ENCODE measurements around the gene SDR42E2.

SDR42E2 gene

GRCh38 chr16:22162656-22163009 is 327 bp downstream of the SDR42E2 start:
- H3K4me2 ChIP-seq (ENCODE audit: insufficient read depth, low read length): no peak overlapping the region
- DNase-seq (no peak), ATAC-seq (ENCODE audit: insufficient read depth, low read depth) (no peak)
- H3K27ac ChIP-seq (ENCODE audit: low read length): no peak overlapping the region
- H3K27me3 ChIP-seq (ENCODE audit: insufficient read depth, low read length, poor library complexity): no peaks in the 10 kb centered on the region
- H3K4me1 ChIP-seq (ENCODE audit: insufficient read depth, low read length): no peaks in the 10 kb centered on the region
- no peaks in the 10 kb centered on the region for H4K20me1 ChIP-seq (ENCODE audit: insufficient read depth, low read length)
- no peaks in the 10 kb centered on the region for H3K36me3 ChIP-seq (ENCODE audit: insufficient read depth, low read length)
- no peak overlapping the region for H3K4me3 ChIP-seq (ENCODE audit: low read depth in 1 of 2, low read length in 2 of 2)
- H3K9ac ChIP-seq (ENCODE audit: low read depth, low read length): no peak overlapping the region
- no peaks in the 10 kb centered on the region for H3K9me3 ChIP-seq (ENCODE audit: insufficient read depth, low read length, severe bottlenecking)
- no peak for TF ChIP-seq EZH2 (IDR thresholded peaks at IDR 0.05; ENCODE audit: borderline replicate concordance, low read depth, low read length, severe bottlenecking)
- TF ChIP-seq, protein P1, sequence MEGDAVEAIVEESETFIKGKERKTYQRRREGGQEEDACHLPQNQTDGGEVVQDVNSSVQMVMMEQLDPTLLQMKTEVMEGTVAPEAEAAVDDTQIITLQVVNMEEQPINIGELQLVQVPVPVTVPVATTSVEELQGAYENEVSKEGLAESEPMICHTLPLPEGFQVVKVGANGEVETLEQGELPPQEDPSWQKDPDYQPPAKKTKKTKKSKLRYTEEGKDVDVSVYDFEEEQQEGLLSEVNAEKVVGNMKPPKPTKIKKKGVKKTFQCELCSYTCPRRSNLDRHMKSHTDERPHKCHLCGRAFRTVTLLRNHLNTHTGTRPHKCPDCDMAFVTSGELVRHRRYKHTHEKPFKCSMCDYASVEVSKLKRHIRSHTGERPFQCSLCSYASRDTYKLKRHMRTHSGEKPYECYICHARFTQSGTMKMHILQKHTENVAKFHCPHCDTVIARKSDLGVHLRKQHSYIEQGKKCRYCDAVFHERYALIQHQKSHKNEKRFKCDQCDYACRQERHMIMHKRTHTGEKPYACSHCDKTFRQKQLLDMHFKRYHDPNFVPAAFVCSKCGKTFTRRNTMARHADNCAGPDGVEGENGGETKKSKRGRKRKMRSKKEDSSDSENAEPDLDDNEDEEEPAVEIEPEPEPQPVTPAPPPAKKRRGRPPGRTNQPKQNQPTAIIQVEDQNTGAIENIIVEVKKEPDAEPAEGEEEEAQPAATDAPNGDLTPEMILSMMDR (IDR thresholded peaks at IDR 0.05; ENCODE audit: borderline replicate concordance, extremely low read depth, low read length, poor library complexity, severe bottlenecking): no peak
- no peaks in the 10 kb centered on the region for H3K79me2 ChIP-seq (ENCODE audit: insufficient read depth, low read length)
- H2AFZ ChIP-seq (ENCODE audit: low read depth, low read length): no peak overlapping the region

DNA sequence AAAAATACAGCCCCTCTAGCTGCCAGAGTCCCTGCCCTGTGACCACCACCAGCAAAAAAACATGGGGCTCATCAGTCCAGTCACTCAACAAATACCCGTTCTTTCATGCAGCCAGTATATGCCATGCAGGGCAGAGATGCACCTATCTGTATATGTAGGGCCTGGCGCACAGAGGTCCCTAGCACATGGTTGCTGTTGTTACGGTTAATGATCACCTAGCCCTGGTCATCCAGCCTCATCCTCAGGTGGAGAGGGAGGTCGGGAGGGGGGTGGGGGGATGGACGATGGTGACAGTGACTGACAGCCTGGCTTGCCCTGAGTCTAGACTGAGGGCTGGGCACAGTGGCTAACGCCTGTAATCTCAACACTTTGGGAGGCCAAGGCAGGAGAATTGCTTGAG is 1.5 kb downstream of the SDR42E2 start:
- H3K79me2 ChIP-seq (ENCODE audit: insufficient read depth, low read length): no peaks in the 10 kb centered on the region
- no peaks in the 10 kb centered on the region for H4K20me1 ChIP-seq (ENCODE audit: insufficient read depth, low read length)
- H3K9me3 ChIP-seq (ENCODE audit: insufficient read depth, low read length, severe bottlenecking): no peaks in the 10 kb centered on the region
- H3K9ac ChIP-seq (ENCODE audit: low read depth, low read length): no peak overlapping the region
- H3K4me1 ChIP-seq (ENCODE audit: insufficient read depth, low read length): no peaks in the 10 kb centered on the region
- H2AFZ ChIP-seq (ENCODE audit: low read depth, low read length): no peak overlapping the region
- no peak overlapping the region for H3K4me3 ChIP-seq (ENCODE audit: low read depth in 1 of 2, low read length in 2 of 2)
- H3K4me2 ChIP-seq (ENCODE audit: insufficient read depth, low read length): no peak overlapping the region
- H3K36me3 ChIP-seq (ENCODE audit: insufficient read depth, low read length): no peaks in the 10 kb centered on the region
- H3K27me3 ChIP-seq (ENCODE audit: insufficient read depth, low read length, poor library complexity): no peaks in the 10 kb centered on the region
- no peak for ATAC-seq (ENCODE audit: insufficient read depth, low read depth)
- no peak for DNase-seq
- no peak overlapping the region for H3K27ac ChIP-seq (ENCODE audit: low read length)
- TF ChIP-seq, protein P1 (IDR thresholded peaks at IDR 0.05; ENCODE audit: borderline replicate concordance, extremely low read depth, low read length, poor library complexity, severe bottlenecking): no peak
- no peak for TF ChIP-seq EZH2 (IDR thresholded peaks at IDR 0.05; ENCODE audit: borderline replicate concordance, low read depth, low read length, severe bottlenecking)

- H3K4me3 ChIP-seq (ENCODE audit: low read depth in 1 of 2, low read length in 2 of 2): no peak overlapping the region
Measured at GRCh38 chr16:22164482-22164881, 2.2 kb downstream of the SDR42E2 start.

More at GRCh38 chr16:22164482-22164881, 2.2 kb downstream of the SDR42E2 start:
- ATAC-seq (ENCODE audit: insufficient read depth, low read depth) (no peak), DNase-seq (no peak)
- no peak overlapping the region for H2AFZ ChIP-seq (ENCODE audit: low read depth, low read length)
- H3K27ac ChIP-seq (ENCODE audit: low read length): no peak overlapping the region
- no peaks in the 10 kb centered on the region for H4K20me1 ChIP-seq (ENCODE audit: insufficient read depth, low read length)
- H3K9ac ChIP-seq (ENCODE audit: low read depth, low read length): no peak overlapping the region
- H3K36me3 ChIP-seq (ENCODE audit: insufficient read depth, low read length): no peaks in the 10 kb centered on the region
- no peaks in the 10 kb centered on the region for H3K27me3 ChIP-seq (ENCODE audit: insufficient read depth, low read length, poor library complexity)
- H3K4me2 ChIP-seq (ENCODE audit: insufficient read depth, low read length): no peak overlapping the region
- TF ChIP-seq, protein P1 (IDR thresholded peaks at IDR 0.05; ENCODE audit: borderline replicate concordance, extremely low read depth, low read length, poor library complexity, severe bottlenecking): no peak
- TF ChIP-seq EZH2 (IDR thresholded peaks at IDR 0.05; ENCODE audit: borderline replicate concordance, low read depth, low read length, severe bottlenecking): no peak
- H3K79me2 ChIP-seq (ENCODE audit: insufficient read depth, low read length): no peaks in the 10 kb centered on the region
- no peaks in the 10 kb centered on the region for H3K4me1 ChIP-seq (ENCODE audit: insufficient read depth, low read length)
- H3K9me3 ChIP-seq (ENCODE audit: insufficient read depth, low read length, severe bottlenecking): no peaks in the 10 kb centered on the region
